Islet of Langerhans (tissue), 1 donor: ENCODE measurements around the gene SOCS6.
"Not testable (repeated sequence)": the region's sequence is repeated elsewhere in the genome, so short reads cannot be mapped to it uniquely, and the experiment has no call there.

Experiments
- FAIRE-seq: peaks from one replicate; lab custom pipeline; 2011; peaks lifted over from hg19 to GRCh38; lab: Jason Lieb, UNC

The SOCS6 gene

GRCh38 chr18:70288851-70289328 lies at the start of gene SOCS6:
Gene SOCS6, plus strand, starts transcription at chr18:70289045. Its CDS starts 35,624 bp downstream, at chr18:70324669.
- FAIRE-seq, result no peak

GRCh38 chr18:70243131-70243929 lies 45.5 kb upstream of the SOCS6 start:
- FAIRE-seq, result no peak

- no peak for FAIRE-seq
These were observed 42.8 kb upstream of the SOCS6 start for GRCh38 chr18:70246061-70246466.

GRCh38 chr18:70249118-70249517 lies 39.7 kb upstream of the SOCS6 start:
- FAIRE-seq, result no peak

GRCh38 chr18:70249861-70250260 lies 39.0 kb upstream of the SOCS6 start:
- FAIRE-seq, result not testable (repeated sequence)

- FAIRE-seq, result no peak
These were observed 38.1 kb upstream of the SOCS6 start for GRCh38 chr18:70250781-70251180.

GRCh38 chr18:70256184-70256583 lies 32.7 kb upstream of the SOCS6 start:
- FAIRE-seq, result no peak

GRCh38 chr18:70256994-70257393 lies 31.9 kb upstream of the SOCS6 start:
- no peak for FAIRE-seq

- no peak for FAIRE-seq
These were observed 30.6 kb upstream of the SOCS6 start for GRCh38 chr18:70258243-70258642.

GRCh38 chr18:70260683-70261082 lies 28.2 kb upstream of the SOCS6 start:
- no peak for FAIRE-seq

GRCh38 chr18:70261141-70261788 lies 27.6 kb upstream of the SOCS6 start:
- FAIRE-seq, result no peak

- FAIRE-seq, result no peak
These were observed 25.5 kb upstream of the SOCS6 start for GRCh38 chr18:70263336-70263735.

- FAIRE-seq, result no peak
These were observed 17.1 kb upstream of the SOCS6 start for GRCh38 chr18:70271742-70272141.

- no peak for FAIRE-seq
These were observed 15.8 kb upstream of the SOCS6 start for GRCh38 chr18:70273021-70273420.

GRCh38 chr18:70276416-70277191 lies 12.2 kb upstream of the SOCS6 start:
- FAIRE-seq, result no peak

- FAIRE-seq, result no peak
These were observed 9.4 kb upstream of the SOCS6 start for GRCh38 chr18:70279470-70279869.

- no peak for FAIRE-seq
These were observed 8.6 kb upstream of the SOCS6 start for GRCh38 chr18:70280007-70280925.

- no peak for FAIRE-seq
These were observed 3.7 kb upstream of the SOCS6 start for GRCh38 chr18:70284976-70285620.

- no peak for FAIRE-seq
These were observed 1.1 kb upstream of the SOCS6 start for GRCh38 chr18:70287731-70288130.

GRCh38 chr18:70288171-70288850 lies 534 bp upstream of the SOCS6 start:
- no peak for FAIRE-seq
